ENCODE results near the gene CDADC1. TPM values are rescaled to one million over a fixed set of nuclear protein-coding genes. Genes with fewer than 3 reads are reported as not detected.

The CDADC1 gene
- total and polyA plus RNA-seq, 10 of the 15 experiments (the other 5 are each of a cell fraction or from before 2014, with no cell fraction given), result 2.6 to 7.3 (median 5.2) TPM

DNA sequence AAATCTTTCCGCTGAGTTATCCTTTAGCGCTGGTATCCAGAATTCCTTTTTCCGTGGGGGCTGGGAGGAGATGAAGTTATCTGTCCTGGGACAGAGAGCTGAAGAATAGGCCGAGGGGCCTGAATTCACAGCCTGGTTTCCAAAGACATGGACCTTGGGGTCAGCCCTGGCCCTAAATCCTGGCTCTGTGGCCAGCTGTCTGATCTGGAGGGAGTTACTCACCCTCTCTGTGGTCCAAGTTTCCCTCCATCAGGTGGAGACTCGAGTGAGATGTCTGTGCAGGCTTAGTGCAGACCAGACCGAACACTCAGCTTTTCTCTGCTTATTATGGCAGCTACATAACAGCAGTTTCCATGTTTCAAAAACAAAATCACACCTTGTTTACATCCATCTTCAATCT lies 59.6 kb downstream of the CDADC1 start (continued):
- TF ChIP-seq EP300 (IDR thresholded peaks at IDR 0.05; ENCODE audit: borderline replicate concordance in 1 of 2, control insufficient read depth in 1 of 2, low read depth in 2 of 2, low read length in 2 of 2) (no peak), ASH2L (IDR thresholded peaks at IDR 0.05; ENCODE audit: borderline replicate concordance, low read depth) (no peak)

DNA sequence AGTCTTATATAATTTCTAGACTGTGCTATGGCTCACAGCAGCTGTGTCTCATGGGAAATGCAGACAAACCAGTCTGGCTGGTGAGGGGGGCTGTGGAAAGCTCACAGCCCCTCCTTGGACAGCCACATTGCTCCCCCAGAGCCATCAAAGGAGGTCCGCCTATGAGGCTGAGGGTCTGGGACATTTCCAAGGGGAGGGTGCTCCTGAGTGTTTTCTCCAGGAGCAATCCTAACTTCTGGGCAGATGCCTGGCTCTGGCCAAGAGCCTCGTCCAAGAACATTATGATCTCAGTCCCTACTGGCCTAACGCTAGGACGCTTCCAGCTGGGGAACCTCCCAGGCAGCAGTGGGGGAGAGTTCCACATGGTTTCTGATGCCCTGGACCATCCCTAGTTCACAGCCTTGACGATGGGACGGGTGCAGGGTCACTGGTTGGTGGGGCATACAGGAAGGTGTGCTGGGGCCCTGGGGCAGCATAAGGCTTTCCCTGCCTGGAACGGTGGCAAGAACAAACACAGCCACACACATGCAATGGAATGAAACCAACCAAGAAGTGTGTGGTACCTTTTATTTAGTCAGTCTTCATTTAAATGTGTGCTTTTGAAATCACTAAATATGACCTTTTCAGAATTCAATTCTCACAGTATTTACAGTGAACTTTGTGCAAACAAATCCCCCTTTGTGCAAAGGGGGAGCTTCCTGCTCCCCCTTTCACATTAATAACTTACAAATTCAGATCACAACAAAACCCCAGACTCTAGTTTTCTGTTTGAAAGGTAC lies 60.6 kb downstream of the CDADC1 start:
- Histone ChIP-seq H4K20me1 (ENCODE audit: control insufficient read depth, insufficient read depth) (no peaks in the 10 kb centered on the region), H3K9ac (ENCODE audit: control insufficient read depth, insufficient read depth, low read length) (no peak overlapping the region), H3K36me3 (ENCODE audit: control insufficient read depth in 2 of 2, insufficient read depth in 2 of 2, low read length in 1 of 2) (no peaks in the 10 kb centered on the region), H3K79me2 (ENCODE audit: control insufficient read depth, insufficient read depth, low read length) (no peaks in the 10 kb centered on the region), H3K4me3 (no peak overlapping the region), H2AFZ (ENCODE audit: control insufficient read depth, low read depth, low read length) (no peak overlapping the region), H3K27me3 (replicated peaks in 1 of 2; ENCODE audit: control insufficient read depth in 2 of 2, insufficient read depth in 2 of 2, low read length in 1 of 2) (no peaks in the 10 kb centered on the region), H3K4me2 (ENCODE audit: control insufficient read depth, insufficient read depth) (no peak overlapping the region), H3K4me1 (ENCODE audit: control insufficient read depth, insufficient read depth, low read length) (no peaks in the 10 kb centered on the region), H3K9me3 (replicated peaks; ENCODE audit: control insufficient read depth, insufficient read depth, low read length) (no peaks in the 10 kb centered on the region), H3K27ac (ENCODE audit: control insufficient read depth, insufficient read depth) (no peak overlapping the region)
- CTCF ChIA-PET, result interaction anchor here (1.6 kb wide), 1 partner anchor 129 kb away, joined by 3 read pairs; no protein-coding TSS in a partner anchor
- TF ChIP-seq BCL3 (IDR thresholded peaks at IDR 0.05; ENCODE audit: borderline replicate concordance, insufficient read depth, low read depth, low read length, poor library complexity, severe bottlenecking) (no peak), STAT3 (IDR thresholded peaks at IDR 0.05; ENCODE audit: low read depth, low read length) (no peak), BHLHE40 (IDR thresholded peaks at IDR 0.05; ENCODE audit: borderline replicate concordance in 1 of 2, low read depth in 2 of 2, low read length in 1 of 2) (no peak), PAX8 (IDR thresholded peaks at IDR 0.05) (no peak), MXI1 (IDR thresholded peaks at IDR 0.05; ENCODE audit: low read depth, low read length) (no peak), ZZZ3 (IDR thresholded peaks at IDR 0.05; ENCODE audit: control insufficient read depth, insufficient read length, low read depth) (no peak), ETV6 (conservative IDR thresholded peaks at IDR 0.05 in 1 of 2, IDR thresholded peaks at IDR 0.05 in 1 of 2; ENCODE audit: borderline replicate concordance in 1 of 2, low read depth in 1 of 2) (no peak), PML (IDR thresholded peaks at IDR 0.05; ENCODE audit: low read length) (no peak), CHD4 (IDR thresholded peaks at IDR 0.05) (no peak), GABPA (IDR thresholded peaks at IDR 0.05; ENCODE audit: low read depth) (no peak)
- in situ Hi-C loops (cut with MboI), result no loop called here
- FAIRE-seq (no peak), DNase-seq (ENCODE audit: low read depth, low spot score) (no peak), ATAC-seq (no peak)
- intact Hi-C loops (cut with micrococcal nuclease; ENCODE audit: unreplicated experiment), result loop anchor here (10.0 kb wide), 1 partner anchor 187 kb away; the partner anchor contains the start of gene PHF11
- 77% methylated on average over 7 of the region's 7 CpGs for WGBS (ENCODE audit: insufficient coverage, insufficient replicate concordance, low lambda C conversion rate, missing lambda C conversion rate)
- SMC1A ChIA-PET (ENCODE audit: uncharacterized antibody, unreplicated experiment), result no interaction called here
- POLR2A ChIA-PET, result no interaction called here
- no TSS peak for BruUV-seq (replicated peaks)
- RAD21 ChIA-PET (ENCODE audit: unreplicated experiment), result no interaction called here

Measured in GM12878 (cell line).